Measurements from ENCODE around the gene ACADVL. TPM values are rescaled to one million over a fixed set of nuclear protein-coding genes. Genes with fewer than 3 reads are reported as not detected.

Gene ACADVL
- total and polyA plus RNA-seq, 4 donors: 158 to 774 (median 545) TPM

DNA sequence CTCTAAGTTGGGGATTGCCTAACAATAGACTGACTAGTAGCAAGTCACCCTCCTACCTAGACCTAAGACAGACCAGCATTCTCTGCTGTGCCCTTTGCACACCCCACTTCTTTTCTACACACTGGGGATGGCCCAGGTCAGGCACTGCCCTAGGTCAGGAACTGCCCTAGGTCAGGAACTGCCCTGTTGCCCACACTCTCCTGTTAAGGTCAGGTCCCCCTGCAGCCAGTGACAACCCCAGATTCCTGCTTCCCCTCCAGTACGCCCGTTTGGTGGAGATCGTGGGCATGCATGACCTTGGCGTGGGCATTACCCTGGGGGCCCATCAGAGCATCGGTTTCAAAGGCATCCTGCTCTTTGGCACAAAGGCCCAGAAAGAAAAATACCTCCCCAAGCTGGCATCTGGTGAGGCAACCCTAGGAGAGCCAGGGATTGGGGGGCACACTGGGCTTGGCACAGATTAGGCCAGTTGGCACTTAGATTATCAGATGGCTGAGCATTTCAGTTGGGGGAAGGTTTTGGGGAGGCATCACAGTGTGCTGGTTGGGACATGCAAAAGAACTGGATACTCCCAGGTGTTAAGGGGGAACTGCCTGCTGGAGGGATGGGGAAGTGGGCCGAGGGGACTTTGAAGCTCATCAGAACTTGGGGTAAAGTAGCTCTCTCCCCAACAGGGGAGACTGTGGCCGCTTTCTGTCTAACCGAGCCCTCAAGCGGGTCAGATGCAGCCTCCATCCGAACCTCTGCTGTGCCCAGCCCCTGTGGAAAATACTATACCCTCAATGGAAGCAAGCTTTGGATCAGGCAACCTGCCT, 1.7 kb downstream of the ACADVL start:
- ATAC-seq (ENCODE audit: insufficient read depth, low FRiP score) (no peak), DNase-seq (no peak)
- Histone ChIP-seq H3K27me3 (ENCODE audit: control insufficient read depth in 3 of 3, insufficient read depth in 3 of 3, low read length in 2 of 3) (no peaks in the 10 kb centered on the region), H3K9me3 (ENCODE audit: control insufficient read depth in 4 of 4, insufficient read depth in 3 of 4, low read length in 3 of 4) (no peaks in the 10 kb centered on the region), H3K9ac (ENCODE audit: insufficient read depth in 1 of 2, low read length in 2 of 2) (no peak overlapping the region), H3K36me3 (ENCODE audit: control insufficient read depth in 4 of 4, insufficient read depth in 4 of 4, low read length in 4 of 4) (peaks cover 5 to 47% (median 19%) of the 10 kb centered on the region in 4 donors), H3K4me3 (no peak overlapping the region), H3K27ac (ENCODE audit: low read depth in 1 of 2, low read length in 1 of 2) (peak overlapping the region in 1 of 2 donors; percentile 96), H3K4me1 (ENCODE audit: control insufficient read depth in 5 of 5, insufficient read depth in 5 of 5, low read length in 5 of 5) (peaks cover 6 to 36% (median 16%) of the 10 kb centered on the region in 5 donors)
- WGBS, 2 donors: 72 to 78% methylated on average over 10 of the region's 10 CpGs
- TF ChIP-seq, protein P1, sequence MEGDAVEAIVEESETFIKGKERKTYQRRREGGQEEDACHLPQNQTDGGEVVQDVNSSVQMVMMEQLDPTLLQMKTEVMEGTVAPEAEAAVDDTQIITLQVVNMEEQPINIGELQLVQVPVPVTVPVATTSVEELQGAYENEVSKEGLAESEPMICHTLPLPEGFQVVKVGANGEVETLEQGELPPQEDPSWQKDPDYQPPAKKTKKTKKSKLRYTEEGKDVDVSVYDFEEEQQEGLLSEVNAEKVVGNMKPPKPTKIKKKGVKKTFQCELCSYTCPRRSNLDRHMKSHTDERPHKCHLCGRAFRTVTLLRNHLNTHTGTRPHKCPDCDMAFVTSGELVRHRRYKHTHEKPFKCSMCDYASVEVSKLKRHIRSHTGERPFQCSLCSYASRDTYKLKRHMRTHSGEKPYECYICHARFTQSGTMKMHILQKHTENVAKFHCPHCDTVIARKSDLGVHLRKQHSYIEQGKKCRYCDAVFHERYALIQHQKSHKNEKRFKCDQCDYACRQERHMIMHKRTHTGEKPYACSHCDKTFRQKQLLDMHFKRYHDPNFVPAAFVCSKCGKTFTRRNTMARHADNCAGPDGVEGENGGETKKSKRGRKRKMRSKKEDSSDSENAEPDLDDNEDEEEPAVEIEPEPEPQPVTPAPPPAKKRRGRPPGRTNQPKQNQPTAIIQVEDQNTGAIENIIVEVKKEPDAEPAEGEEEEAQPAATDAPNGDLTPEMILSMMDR (IDR thresholded peaks at IDR 0.05; ENCODE audit: control extremely low read depth, extremely low read depth): no peak

DNA sequence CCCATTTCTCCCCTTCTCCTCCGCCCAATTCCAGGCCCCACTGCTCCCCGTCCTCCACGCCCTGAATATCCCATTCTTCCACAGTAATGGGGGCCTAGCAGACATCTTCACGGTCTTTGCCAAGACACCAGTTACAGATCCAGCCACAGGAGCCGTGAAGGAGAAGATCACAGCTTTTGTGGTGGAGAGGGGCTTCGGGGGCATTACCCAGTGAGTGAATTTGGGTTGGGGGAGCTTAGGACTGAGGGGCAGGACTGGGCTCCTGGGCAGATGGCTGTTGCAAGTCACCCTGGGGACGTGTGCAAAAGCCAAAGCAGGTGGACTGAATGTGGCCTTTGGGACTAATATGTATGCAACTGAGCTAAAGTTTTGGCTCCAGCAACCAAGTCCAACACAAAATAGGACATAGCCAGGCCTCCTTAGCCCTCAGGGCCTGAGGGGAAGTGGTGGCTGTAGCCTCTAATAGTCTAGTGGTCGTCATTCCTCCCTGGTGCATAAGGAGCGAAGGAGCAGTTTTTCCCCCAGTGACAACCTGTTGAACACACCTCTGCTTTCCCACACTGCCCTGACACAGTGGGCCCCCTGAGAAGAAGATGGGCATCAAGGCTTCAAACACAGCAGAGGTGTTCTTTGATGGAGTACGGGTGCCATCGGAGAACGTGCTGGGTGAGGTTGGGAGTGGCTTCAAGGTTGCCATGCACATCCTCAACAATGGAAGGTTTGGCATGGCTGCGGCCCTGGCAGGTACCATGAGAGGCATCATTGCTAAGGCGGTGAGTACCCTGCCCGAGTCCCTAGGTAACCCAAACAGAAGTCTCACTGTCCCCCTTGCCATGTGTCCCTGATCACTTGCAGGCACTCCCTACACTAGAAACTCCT, 2.6 kb downstream of the ACADVL start:
- no peak overlapping the region for H3K4me3 ChIP-seq
- DNase-seq: no peak
- no peak for ATAC-seq (ENCODE audit: insufficient read depth, low FRiP score)
- H3K9me3 ChIP-seq (ENCODE audit: control insufficient read depth in 4 of 4, insufficient read depth in 3 of 4, low read length in 3 of 4): no peaks in the 10 kb centered on the region
- TF ChIP-seq, protein P1 (IDR thresholded peaks at IDR 0.05; ENCODE audit: control extremely low read depth, extremely low read depth): no peak
- H3K27ac ChIP-seq (ENCODE audit: low read depth in 1 of 2, low read length in 1 of 2): peak overlapping the region in 1 of 2 donors; percentile 3
- WGBS, 2 donors: 87 to 91% methylated on average over 15 of the region's 15 CpGs
- peaks cover 6 to 32% (median 16%) of the 10 kb centered on the region in 5 donors for H3K4me1 ChIP-seq (ENCODE audit: control insufficient read depth in 5 of 5, insufficient read depth in 5 of 5, low read length in 5 of 5)
- no peak overlapping the region for H3K9ac ChIP-seq (ENCODE audit: insufficient read depth in 1 of 2, low read length in 2 of 2)
- peaks cover 5 to 55% (median 25%) of the 10 kb centered on the region in 4 donors for H3K36me3 ChIP-seq (ENCODE audit: control insufficient read depth in 4 of 4, insufficient read depth in 4 of 4, low read length in 4 of 4)
- no peaks in the 10 kb centered on the region for H3K27me3 ChIP-seq (ENCODE audit: control insufficient read depth in 3 of 3, insufficient read depth in 3 of 3, low read length in 2 of 3)

DNA sequence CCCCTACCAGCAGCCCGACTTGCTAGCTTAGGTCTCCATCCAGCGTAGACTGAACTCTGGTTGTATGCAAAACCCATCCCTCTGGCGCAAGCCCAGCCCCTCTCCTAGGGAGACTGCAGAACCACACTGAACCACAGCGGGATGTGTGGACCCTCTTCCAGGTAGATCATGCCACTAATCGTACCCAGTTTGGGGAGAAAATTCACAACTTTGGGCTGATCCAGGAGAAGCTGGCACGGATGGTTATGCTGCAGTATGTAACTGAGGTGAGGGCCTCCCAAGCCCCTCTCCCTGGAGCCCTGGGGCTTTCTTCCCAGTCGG, 3.2 kb downstream of the ACADVL start:
- no peak for ATAC-seq (ENCODE audit: insufficient read depth, low FRiP score)
- no peak for DNase-seq
- H3K9me3 ChIP-seq (ENCODE audit: control insufficient read depth in 4 of 4, insufficient read depth in 3 of 4, low read length in 3 of 4): no peaks in the 10 kb centered on the region
- no peak overlapping the region for H3K4me3 ChIP-seq
- H3K27ac ChIP-seq (ENCODE audit: low read depth in 1 of 2, low read length in 1 of 2): no peak overlapping the region
- peaks cover 4 to 28% (median 14%) of the 10 kb centered on the region in 5 donors for H3K4me1 ChIP-seq (ENCODE audit: control insufficient read depth in 5 of 5, insufficient read depth in 5 of 5, low read length in 5 of 5)
- peaks cover 5 to 61% (median 28%) of the 10 kb centered on the region in 4 donors for H3K36me3 ChIP-seq (ENCODE audit: control insufficient read depth in 4 of 4, insufficient read depth in 4 of 4, low read length in 4 of 4)
- no peak overlapping the region for H3K9ac ChIP-seq (ENCODE audit: insufficient read depth in 1 of 2, low read length in 2 of 2)
- no peaks in the 10 kb centered on the region for H3K27me3 ChIP-seq (ENCODE audit: control insufficient read depth in 3 of 3, insufficient read depth in 3 of 3, low read length in 2 of 3)
- 84 to 89% methylated on average over 7 of the region's 7 CpGs for WGBS, 2 donors
- TF ChIP-seq, protein P1 (IDR thresholded peaks at IDR 0.05; ENCODE audit: control extremely low read depth, extremely low read depth): no peak
